Suprapubic skin (tissue), 4 donors: ENCODE measurements around the gene IPMK.

Experiments
- EP300 ChIP-seq: sonication (generic); formaldehyde crosslinking; IDR thresholded peaks from one replicate; pipeline ENCODE4 v1.6.1; 2017; ENCODE audit warnings: antibody characterized with exemption
- POLR2A ChIP-seq, 2 donors: fragments of 450-650 bp; IDR thresholded peaks; one replicate each; pipeline ENCODE4 v1.6.1; 2017; ENCODE audit warnings: antibody characterized with exemption in 2 of 2, mild to moderate bottlenecking in 2 of 2, moderate library complexity in 2 of 2
- POLR2AphosphoS5 ChIP-seq, 3 donors: sonication (generic); formaldehyde crosslinking; IDR thresholded peaks; one replicate each; pipeline ENCODE4 v1.6.1; 2017; ENCODE audit warnings: antibody characterized with exemption in 3 of 3
- TF ChIP-seq, protein P1 (sequence below), 2 donors: fragments of 200-600 bp in 1 of 2; fragments of 450-650 bp in 1 of 2; sonication (generic) in 1 of 2; IDR thresholded peaks; one replicate each; pipeline ENCODE4 v1.5.1; 2016 to 2019; ENCODE audit warnings: antibody characterized with exemption in 2 of 2, mild to moderate bottlenecking in 1 of 2, moderate library complexity in 1 of 2

DNA sequence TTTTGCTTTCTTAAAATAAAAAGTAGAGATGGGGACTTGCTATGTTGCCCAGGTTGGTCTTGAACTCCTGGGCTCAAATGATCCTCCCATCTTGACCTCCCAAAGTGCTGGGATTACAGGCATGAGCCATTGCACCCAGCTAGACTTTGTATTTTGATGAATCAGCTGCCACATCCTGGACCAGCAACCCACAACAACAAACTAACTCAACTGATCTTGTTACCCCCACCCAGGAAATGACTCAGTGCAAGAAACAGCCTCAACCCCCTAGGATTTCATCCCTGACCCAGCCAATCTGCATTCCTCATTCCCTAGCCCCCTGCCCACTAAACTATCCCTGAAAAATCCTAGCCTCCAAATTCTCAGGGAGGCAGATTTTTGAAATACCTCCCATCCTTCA, 123.8 kb downstream of the IPMK start:
- no peak for TF ChIP-seq POLR2AphosphoS5 (IDR thresholded peaks at IDR 0.05)
- no peak for TF ChIP-seq EP300
- TF ChIP-seq, protein P1, sequence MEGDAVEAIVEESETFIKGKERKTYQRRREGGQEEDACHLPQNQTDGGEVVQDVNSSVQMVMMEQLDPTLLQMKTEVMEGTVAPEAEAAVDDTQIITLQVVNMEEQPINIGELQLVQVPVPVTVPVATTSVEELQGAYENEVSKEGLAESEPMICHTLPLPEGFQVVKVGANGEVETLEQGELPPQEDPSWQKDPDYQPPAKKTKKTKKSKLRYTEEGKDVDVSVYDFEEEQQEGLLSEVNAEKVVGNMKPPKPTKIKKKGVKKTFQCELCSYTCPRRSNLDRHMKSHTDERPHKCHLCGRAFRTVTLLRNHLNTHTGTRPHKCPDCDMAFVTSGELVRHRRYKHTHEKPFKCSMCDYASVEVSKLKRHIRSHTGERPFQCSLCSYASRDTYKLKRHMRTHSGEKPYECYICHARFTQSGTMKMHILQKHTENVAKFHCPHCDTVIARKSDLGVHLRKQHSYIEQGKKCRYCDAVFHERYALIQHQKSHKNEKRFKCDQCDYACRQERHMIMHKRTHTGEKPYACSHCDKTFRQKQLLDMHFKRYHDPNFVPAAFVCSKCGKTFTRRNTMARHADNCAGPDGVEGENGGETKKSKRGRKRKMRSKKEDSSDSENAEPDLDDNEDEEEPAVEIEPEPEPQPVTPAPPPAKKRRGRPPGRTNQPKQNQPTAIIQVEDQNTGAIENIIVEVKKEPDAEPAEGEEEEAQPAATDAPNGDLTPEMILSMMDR (IDR thresholded peaks at IDR 0.05): no peak
- TF ChIP-seq POLR2A (IDR thresholded peaks at IDR 0.05): no peak
